Activated T-cell treated with anti-CD3 and anti-CD28 coated beads, Interleukin-2, amount 50 U/mL, for 24 hours (primary cell): ENCODE measurements around the gene FAM217B.
"Not testable (repeated sequence)": the region's sequence is repeated elsewhere in the genome, so short reads cannot be mapped to it uniquely, and the experiment has no call there.

Experiments
- DNase-seq: peaks from one replicate; pipeline ENCODE4 v3.0.0-alpha.2; 2020
- H3K27ac Mint-ChIP-seq: 2 replicates; pipeline ENCODE4 v1.8.0; 2020; ENCODE audit warnings: mild to moderate bottlenecking, mixed read lengths
- H3K27me3 Mint-ChIP-seq: 2 replicates; pipeline ENCODE4 v1.8.0; 2020; ENCODE audit warnings: mixed read lengths
- H3K36me3 Mint-ChIP-seq: 2 replicates; pipeline ENCODE4 v1.8.0; 2020; ENCODE audit warnings: low read depth, mixed read lengths
- H3K4me1 Mint-ChIP-seq: 2 replicates; pipeline ENCODE4 v1.8.0; 2020; ENCODE audit warnings: low read depth, mixed read lengths
- H3K4me3 Mint-ChIP-seq: 2 replicates; pipeline ENCODE4 v1.8.0; 2020; ENCODE audit warnings: mild to moderate bottlenecking, moderate library complexity, mixed read lengths
- H3K9me3 Mint-ChIP-seq: 2 replicates; pipeline ENCODE4 v1.8.0; 2020; ENCODE audit warnings: mixed read lengths

Gene FAM217B

GRCh38 chr20:59947376-59947775, 7.2 kb downstream of the FAM217B start:
- H3K9me3 Mint-ChIP-seq, result no peaks in the 10 kb centered on the region
- no peaks in the 10 kb centered on the region for H3K27me3 Mint-ChIP-seq
- no peak overlapping the region for H3K27ac Mint-ChIP-seq
- peaks cover 53% of the 10 kb centered on the region for H3K36me3 Mint-ChIP-seq
- no peak overlapping the region for H3K4me3 Mint-ChIP-seq
- H3K4me1 Mint-ChIP-seq, result peaks cover 33% of the 10 kb centered on the region
- DNase-seq, result no peak

- H3K4me3 Mint-ChIP-seq, result no peak overlapping the region
- H3K9me3 Mint-ChIP-seq, result no peaks in the 10 kb centered on the region
- H3K27me3 Mint-ChIP-seq, result no peaks in the 10 kb centered on the region
- peak overlapping the region; percentile 86 for H3K27ac Mint-ChIP-seq
- no peak for DNase-seq
- peaks cover 50% of the 10 kb centered on the region for H3K36me3 Mint-ChIP-seq
- H3K4me1 Mint-ChIP-seq, result peaks cover 32% of the 10 kb centered on the region
Measured at GRCh38 chr20:59948212-59948611, 8.0 kb downstream of the FAM217B start.

GRCh38 chr20:59948828-59949720, 8.9 kb downstream of the FAM217B start:
- H3K27ac Mint-ChIP-seq, result peak overlapping the region; percentile 86
- no peaks in the 10 kb centered on the region for H3K27me3 Mint-ChIP-seq
- peaks cover 32% of the 10 kb centered on the region for H3K4me1 Mint-ChIP-seq
- peak overlapping the region; percentile 38 for H3K4me3 Mint-ChIP-seq
- no peaks in the 10 kb centered on the region for H3K9me3 Mint-ChIP-seq
- peaks cover 42% of the 10 kb centered on the region for H3K36me3 Mint-ChIP-seq
- no peak for DNase-seq

- H3K4me1 Mint-ChIP-seq, result peaks cover 29% of the 10 kb centered on the region
- H3K4me3 Mint-ChIP-seq, result no peak overlapping the region
- H3K9me3 Mint-ChIP-seq, result no peaks in the 10 kb centered on the region
- no peak for DNase-seq
- no peak overlapping the region for H3K27ac Mint-ChIP-seq
- no peaks in the 10 kb centered on the region for H3K27me3 Mint-ChIP-seq
- peaks cover 34% of the 10 kb centered on the region for H3K36me3 Mint-ChIP-seq
Measured at GRCh38 chr20:59949911-59950310, 9.7 kb downstream of the FAM217B start.

- Mint-ChIP-seq H3K36me3 (peaks cover 15% of the 10 kb centered on the region), H3K9me3 (no peaks in the 10 kb centered on the region), H3K4me1 (no peaks in the 10 kb centered on the region), H3K27ac (no peak overlapping the region), H3K27me3 (no peaks in the 10 kb centered on the region), H3K4me3 (no peak overlapping the region)
- no peak for DNase-seq
Measured at GRCh38 chr20:59954718-59955117, 14.5 kb downstream of the FAM217B start.

GRCh38 chr20:59955131-59955796, 15.1 kb downstream of the FAM217B start:
- H3K9me3 Mint-ChIP-seq, result no peaks in the 10 kb centered on the region
- no peak for DNase-seq
- no peaks in the 10 kb centered on the region for H3K27me3 Mint-ChIP-seq
- H3K27ac Mint-ChIP-seq, result no peak overlapping the region
- H3K36me3 Mint-ChIP-seq, result peaks cover 11% of the 10 kb centered on the region
- no peak overlapping the region for H3K4me3 Mint-ChIP-seq
- H3K4me1 Mint-ChIP-seq, result no peaks in the 10 kb centered on the region

- H3K4me3 Mint-ChIP-seq, H3K27ac Mint-ChIP-seq, H3K4me1 Mint-ChIP-seq, H3K9me3 Mint-ChIP-seq, H3K36me3 Mint-ChIP-seq, DNase-seq, H3K27me3 Mint-ChIP-seq: not testable (repeated sequence)
Measured at GRCh38 chr20:59957568-59957967, 17.4 kb downstream of the FAM217B start.

- no peaks in the 10 kb centered on the region for H3K4me1 Mint-ChIP-seq
- H3K4me3 Mint-ChIP-seq, result no peak within 1 kb of the TSS
- peaks cover under 1% of the 10 kb centered on the region for H3K36me3 Mint-ChIP-seq
- H3K27ac Mint-ChIP-seq, result no peak within 1 kb of the TSS
- H3K27me3 Mint-ChIP-seq, result no peaks in the 10 kb centered on the region
- H3K9me3 Mint-ChIP-seq, result no peaks in the 10 kb centered on the region
- DNase-seq, result no peak
Measured at GRCh38 chr20:59958123-59958522, 17.9 kb downstream of the FAM217B start, which contains the start of gene CDH26. Gene CDH26 (plus strand): TSS chr20:59958423. CDS start chr20:59958727, 304 bp downstream.

- H3K4me1 Mint-ChIP-seq, result no peaks in the 10 kb centered on the region
- no peaks in the 10 kb centered on the region for H3K9me3 Mint-ChIP-seq
- no peak overlapping the region for H3K4me3 Mint-ChIP-seq
- no peak overlapping the region for H3K27ac Mint-ChIP-seq
- no peaks in the 10 kb centered on the region for H3K27me3 Mint-ChIP-seq
- no peak for DNase-seq
- no peaks in the 10 kb centered on the region for H3K36me3 Mint-ChIP-seq
Measured at GRCh38 chr20:59958626-59959025, 18.4 kb downstream of the FAM217B start.

GRCh38 chr20:59961423-59961822, 21.2 kb downstream of the FAM217B start:
- H3K9me3 Mint-ChIP-seq, result no peaks in the 10 kb centered on the region
- no peaks in the 10 kb centered on the region for H3K27me3 Mint-ChIP-seq
- no peak for DNase-seq
- H3K4me1 Mint-ChIP-seq, result no peaks in the 10 kb centered on the region
- H3K27ac Mint-ChIP-seq, result no peak overlapping the region
- H3K36me3 Mint-ChIP-seq, result no peaks in the 10 kb centered on the region
- H3K4me3 Mint-ChIP-seq, result no peak overlapping the region

- no peaks in the 10 kb centered on the region for H3K4me1 Mint-ChIP-seq
- no peak for DNase-seq
- no peaks in the 10 kb centered on the region for H3K36me3 Mint-ChIP-seq
- H3K27me3 Mint-ChIP-seq, result no peaks in the 10 kb centered on the region
- no peaks in the 10 kb centered on the region for H3K9me3 Mint-ChIP-seq
- no peak overlapping the region for H3K4me3 Mint-ChIP-seq
- no peak overlapping the region for H3K27ac Mint-ChIP-seq
Measured at GRCh38 chr20:59962155-59962554, 22.0 kb downstream of the FAM217B start.

- no peaks in the 10 kb centered on the region for H3K36me3 Mint-ChIP-seq
- no peaks in the 10 kb centered on the region for H3K9me3 Mint-ChIP-seq
- no peak overlapping the region for H3K4me3 Mint-ChIP-seq
- no peaks in the 10 kb centered on the region for H3K4me1 Mint-ChIP-seq
- H3K27me3 Mint-ChIP-seq, result no peaks in the 10 kb centered on the region
- DNase-seq, result no peak
- no peak overlapping the region for H3K27ac Mint-ChIP-seq
Measured at GRCh38 chr20:59966428-59966827, 26.2 kb downstream of the FAM217B start.

GRCh38 chr20:59971428-59971827, 31.2 kb downstream of the FAM217B start:
- Mint-ChIP-seq H3K36me3 (peaks cover 2% of the 10 kb centered on the region), H3K4me3 (no peak overlapping the region), H3K9me3 (no peaks in the 10 kb centered on the region), H3K27me3 (no peaks in the 10 kb centered on the region), H3K27ac (no peak overlapping the region), H3K4me1 (no peaks in the 10 kb centered on the region)
- no peak for DNase-seq

- no peak for DNase-seq
- H3K36me3 Mint-ChIP-seq, result peaks cover 2% of the 10 kb centered on the region
- no peak overlapping the region for H3K27ac Mint-ChIP-seq
- H3K4me1 Mint-ChIP-seq, result no peaks in the 10 kb centered on the region
- H3K9me3 Mint-ChIP-seq, result no peaks in the 10 kb centered on the region
- H3K27me3 Mint-ChIP-seq, result no peaks in the 10 kb centered on the region
- no peak overlapping the region for H3K4me3 Mint-ChIP-seq
Measured at GRCh38 chr20:59972037-59972801, 32.0 kb downstream of the FAM217B start.
